A549 (cell line): ENCODE results near the gene HINT2.

Source experiments
- CEBPB ChIP-seq, 2 experiments: fragments of >200 bp in 1 of 2; sonication (Bioruptor Twin) in 1 of 2; formaldehyde crosslinking in 1 of 2; IDR thresholded peaks; 2 replicates each; pipeline ENCODE4 v1.6.1; 2012 to 2016
- CTCF ChIP-seq: fragments of >200 bp; sonication (Bioruptor Twin); formaldehyde crosslinking; IDR thresholded peaks from 3 replicates; pipeline ENCODE4 v1.5.1; 2016
- EHF ChIP-seq: fragments of 250-450 bp; sonication (Bioruptor Pico); IDR thresholded peaks from 2 replicates; pipeline ENCODE4 v1.5.0; 2020; ENCODE audit warnings: mild to moderate bottlenecking
- EP300 ChIP-seq, 2 experiments: fragments of >200 bp; sonication (Bioruptor Twin); formaldehyde crosslinking; IDR thresholded peaks; 2 replicates in 1 of 2; 3 replicates in 1 of 2; pipeline ENCODE4 v1.6.1; 2016 to 2017
- FOSB ChIP-seq: fragments of 250-450 bp; sonication (Bioruptor Pico); IDR thresholded peaks from 2 replicates; pipeline ENCODE4 v1.5.0; 2020; ENCODE audit warnings: mild to moderate bottlenecking, moderate library complexity
- MAZ ChIP-seq: fragments of 150-350 bp; IDR thresholded peaks from 2 replicates; pipeline ENCODE4 v1.6.1; 2014; ENCODE audit warnings: antibody characterized with exemption, low read depth, low read length, borderline replicate concordance
- PBX3 ChIP-seq: IDR thresholded peaks from 2 replicates; pipeline ENCODE4 v1.6.1; 2012
- POLR2A ChIP-seq: IDR thresholded peaks from 2 replicates; pipeline ENCODE4 v1.6.1; 2012; ENCODE audit warnings: mild to moderate bottlenecking, low read length
- RAD21 ChIP-seq, 2 experiments: fragments of >200 bp in 1 of 2; sonication (Bioruptor Twin) in 1 of 2; formaldehyde crosslinking in 1 of 2; IDR thresholded peaks in 1 of 2; conservative IDR thresholded peaks in 1 of 2; 2 replicates in 1 of 2; 3 replicates in 1 of 2; pipeline ENCODE4 v1.6.1; 2012 to 2018; ENCODE audit warnings: inconsistent platforms in 1 of 2
- REST ChIP-seq: fragments of 200-600 bp; sonication (generic); IDR thresholded peaks from 2 replicates; pipeline ENCODE4 v1.6.1; 2016; ENCODE audit warnings: antibody characterized with exemption, mild to moderate bottlenecking, moderate library complexity
- RFX5 ChIP-seq: fragments of 450-650 bp; IDR thresholded peaks from 2 replicates; pipeline ENCODE4 v1.7.1; 2014; ENCODE audit warnings: antibody characterized with exemption, mild to moderate bottlenecking, moderate library complexity

- TF ChIP-seq CTCF = no peak
- no peak for TF ChIP-seq FOSB (CRISPR knock-in tag)
- no peak for TF ChIP-seq PBX3
- no peak for TF ChIP-seq EHF
- no peak for TF ChIP-seq POLR2A
- TF ChIP-seq REST = no peak
- no peak for TF ChIP-seq MAZ
- no peak for TF ChIP-seq RFX5
- TF ChIP-seq EP300 (IDR thresholded peaks at IDR 0.05) = no peak
- no peak for TF ChIP-seq RAD21 (conservative IDR thresholded peaks at IDR 0.05 in 1 of 2, IDR thresholded peaks at IDR 0.05 in 1 of 2)
- no peak for TF ChIP-seq CEBPB (IDR thresholded peaks at IDR 0.05)
These were observed 21.8 kb upstream of the HINT2 start for GRCh38 chr9:35836595-35836994.
